A673 (cell line): Measurements from ENCODE around the gene PGBD5.

Experiments
- EZH2 ChIP-seq: fragments of 200-600 bp; sonication (generic); IDR thresholded peaks from 2 replicates; pipeline ENCODE4 v1.6.1; 2017; ENCODE audit warnings: borderline replicate concordance, low read depth, mild to moderate bottlenecking, mixed read lengths, antibody characterized with exemption, low read length; ENCODE audit not compliant: poor library complexity, severe bottlenecking
- TF ChIP-seq, protein P1 (sequence below): fragments of 300-800, 200-600 bp; sonication (generic); conservative IDR thresholded peaks from 2 replicates; pipeline ENCODE4 v1.5.1; 2017; ENCODE audit warnings: low read depth, mild to moderate bottlenecking, antibody characterized with exemption, low read length, moderate library complexity, mixed read lengths

DNA sequence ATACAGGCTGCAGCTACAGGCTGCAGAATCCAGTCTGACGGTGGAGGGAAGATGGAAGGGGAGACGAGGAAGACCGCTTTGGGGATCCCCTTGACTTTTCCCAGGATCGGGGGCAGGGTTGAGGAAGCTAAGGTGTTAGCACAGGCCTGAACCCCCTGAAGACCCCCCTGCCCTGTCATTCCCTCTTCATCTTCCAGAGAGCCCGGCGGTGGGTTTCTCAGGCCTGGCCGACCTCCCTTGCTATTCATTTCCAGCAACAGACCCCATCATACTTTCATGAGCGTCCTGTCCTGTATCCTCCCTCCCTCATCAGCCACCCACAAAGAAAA is 112.0 kb downstream of the PGBD5 start:
- TF ChIP-seq, protein P1, sequence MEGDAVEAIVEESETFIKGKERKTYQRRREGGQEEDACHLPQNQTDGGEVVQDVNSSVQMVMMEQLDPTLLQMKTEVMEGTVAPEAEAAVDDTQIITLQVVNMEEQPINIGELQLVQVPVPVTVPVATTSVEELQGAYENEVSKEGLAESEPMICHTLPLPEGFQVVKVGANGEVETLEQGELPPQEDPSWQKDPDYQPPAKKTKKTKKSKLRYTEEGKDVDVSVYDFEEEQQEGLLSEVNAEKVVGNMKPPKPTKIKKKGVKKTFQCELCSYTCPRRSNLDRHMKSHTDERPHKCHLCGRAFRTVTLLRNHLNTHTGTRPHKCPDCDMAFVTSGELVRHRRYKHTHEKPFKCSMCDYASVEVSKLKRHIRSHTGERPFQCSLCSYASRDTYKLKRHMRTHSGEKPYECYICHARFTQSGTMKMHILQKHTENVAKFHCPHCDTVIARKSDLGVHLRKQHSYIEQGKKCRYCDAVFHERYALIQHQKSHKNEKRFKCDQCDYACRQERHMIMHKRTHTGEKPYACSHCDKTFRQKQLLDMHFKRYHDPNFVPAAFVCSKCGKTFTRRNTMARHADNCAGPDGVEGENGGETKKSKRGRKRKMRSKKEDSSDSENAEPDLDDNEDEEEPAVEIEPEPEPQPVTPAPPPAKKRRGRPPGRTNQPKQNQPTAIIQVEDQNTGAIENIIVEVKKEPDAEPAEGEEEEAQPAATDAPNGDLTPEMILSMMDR = no peak
- TF ChIP-seq EZH2 = no peak
